NCI-H187 treated with DMSO at 0.1 percent for 48 hours (cell line): ENCODE measurements around the gene NDST1.

ENCODE experiments used
- DNase-seq: peaks from one replicate; lab custom pipeline; 2025; lab: John Stamatoyannopoulos, UW

NDST1 gene

DNA sequence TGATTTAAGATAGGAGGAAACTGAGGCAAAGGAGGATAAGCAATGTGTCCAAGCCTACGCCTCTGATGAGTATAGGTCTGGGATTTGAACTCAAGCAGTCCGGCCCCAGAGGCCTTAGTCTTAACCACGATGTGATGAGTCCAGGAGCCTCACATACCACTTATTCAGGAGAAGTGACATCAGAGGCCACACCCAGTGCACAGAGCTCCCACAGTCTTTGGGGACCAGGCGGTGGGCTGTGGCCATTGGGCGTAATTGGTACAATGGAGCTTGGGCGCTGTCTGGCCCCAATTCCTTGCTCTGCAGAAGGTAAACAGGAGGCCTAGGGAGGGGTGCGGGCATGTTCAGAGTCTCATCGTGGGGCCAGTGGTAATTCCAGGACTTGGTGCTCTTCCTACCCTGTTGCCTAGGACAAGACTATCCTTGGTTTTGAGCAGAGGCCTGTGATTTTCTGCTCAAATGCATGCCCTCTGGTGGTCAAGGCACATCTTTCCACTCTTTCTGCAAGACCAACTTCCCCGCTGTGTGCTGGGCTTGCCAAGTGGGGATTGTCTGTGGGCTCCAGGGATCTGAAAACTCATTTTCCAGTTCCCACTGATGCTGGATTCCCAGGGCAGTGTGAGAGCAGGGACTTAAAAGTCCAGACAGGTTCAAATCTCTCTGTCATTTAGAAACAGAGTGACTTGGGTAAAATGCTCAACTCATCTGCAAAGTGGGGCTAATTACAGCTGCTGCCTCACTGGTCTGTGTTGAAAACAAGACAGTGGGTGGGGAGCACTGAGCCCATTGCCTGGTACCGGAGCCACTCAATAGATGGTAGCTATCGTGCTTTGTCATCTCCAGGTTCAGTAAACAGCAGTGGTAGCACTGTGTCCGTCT lies 15.8 kb downstream of the NDST1 start:
- no peak for DNase-seq

DNA sequence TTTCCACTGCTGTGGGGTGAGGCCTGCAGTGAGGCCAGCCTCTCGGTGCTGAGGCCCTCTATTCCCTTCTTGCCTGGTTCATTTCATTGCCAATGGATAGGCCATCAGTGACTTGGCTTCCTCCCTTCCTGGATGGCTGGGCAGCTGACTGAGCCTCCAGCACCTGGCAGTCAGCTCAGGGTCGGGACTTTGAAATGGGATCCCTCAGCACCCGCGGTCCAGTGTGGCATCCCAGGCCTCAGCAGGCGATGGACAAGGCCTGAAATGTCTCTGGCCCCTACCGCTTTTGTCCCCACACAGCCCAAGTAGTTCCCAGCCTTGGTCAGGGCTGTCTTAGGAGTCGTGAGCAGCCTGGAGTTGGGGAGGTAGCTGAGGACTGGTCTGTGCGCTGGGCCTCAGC lies 17.2 kb downstream of the NDST1 start:
- DNase-seq, result no peak

DNA sequence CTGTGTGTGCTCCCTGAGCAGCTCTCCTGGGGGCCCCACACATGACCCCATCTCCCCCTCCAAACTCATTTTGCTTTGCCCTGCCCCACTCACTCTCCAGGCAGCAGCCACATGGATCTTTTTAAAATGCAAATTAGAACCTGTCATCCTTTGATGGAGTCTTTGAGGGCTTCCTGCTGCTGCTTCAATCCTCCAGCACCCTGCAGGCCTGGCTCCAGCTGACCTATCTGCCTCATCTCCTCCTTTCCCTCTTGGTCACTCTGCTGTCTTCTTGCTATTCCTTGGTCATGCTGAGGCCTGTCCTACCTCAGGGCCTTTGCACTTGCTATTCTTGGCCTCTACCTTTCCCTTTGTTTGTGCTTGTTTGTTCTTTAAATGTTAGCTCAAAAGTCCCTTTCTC lies 17.9 kb downstream of the NDST1 start:
- DNase-seq, result no peak

DNA sequence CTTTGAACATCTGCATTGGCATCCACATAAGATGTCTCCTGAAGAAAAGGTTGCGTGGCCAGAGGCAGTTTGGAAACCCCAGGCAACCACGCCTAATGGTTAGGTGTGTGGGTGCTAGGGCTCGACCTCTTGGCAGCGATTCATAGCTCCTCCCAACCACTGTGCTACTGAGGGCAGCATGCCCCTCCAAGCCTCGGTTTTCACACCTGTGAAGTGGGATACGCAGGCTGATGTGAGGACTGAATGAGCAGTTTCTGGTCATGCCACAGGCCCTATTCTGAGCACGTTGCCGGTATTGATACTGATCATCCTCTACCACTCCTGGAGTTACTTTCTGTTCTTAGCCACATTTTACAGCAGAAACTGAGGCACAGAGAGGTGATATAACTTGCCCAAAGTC lies 19.1 kb downstream of the NDST1 start:
- DNase-seq, result no peak

DNA sequence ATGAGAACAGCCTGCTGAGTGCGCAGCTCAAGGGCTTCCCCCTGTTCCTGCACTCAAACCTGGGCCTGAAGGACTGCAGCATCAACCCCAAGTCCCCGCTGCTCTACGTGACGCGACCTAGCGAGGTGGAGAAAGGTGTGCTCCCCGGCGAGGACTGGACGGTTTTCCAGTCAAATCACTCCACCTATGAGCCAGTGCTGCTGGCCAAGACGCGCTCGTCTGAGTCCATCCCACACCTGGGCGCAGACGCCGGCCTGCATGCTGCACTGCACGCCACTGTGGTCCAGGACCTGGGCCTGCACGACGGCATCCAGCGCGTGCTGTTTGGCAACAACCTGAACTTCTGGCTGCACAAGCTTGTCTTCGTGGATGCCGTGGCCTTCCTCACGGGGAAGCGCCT lies 19.9 kb downstream of the NDST1 start:
- no peak for DNase-seq

DNA sequence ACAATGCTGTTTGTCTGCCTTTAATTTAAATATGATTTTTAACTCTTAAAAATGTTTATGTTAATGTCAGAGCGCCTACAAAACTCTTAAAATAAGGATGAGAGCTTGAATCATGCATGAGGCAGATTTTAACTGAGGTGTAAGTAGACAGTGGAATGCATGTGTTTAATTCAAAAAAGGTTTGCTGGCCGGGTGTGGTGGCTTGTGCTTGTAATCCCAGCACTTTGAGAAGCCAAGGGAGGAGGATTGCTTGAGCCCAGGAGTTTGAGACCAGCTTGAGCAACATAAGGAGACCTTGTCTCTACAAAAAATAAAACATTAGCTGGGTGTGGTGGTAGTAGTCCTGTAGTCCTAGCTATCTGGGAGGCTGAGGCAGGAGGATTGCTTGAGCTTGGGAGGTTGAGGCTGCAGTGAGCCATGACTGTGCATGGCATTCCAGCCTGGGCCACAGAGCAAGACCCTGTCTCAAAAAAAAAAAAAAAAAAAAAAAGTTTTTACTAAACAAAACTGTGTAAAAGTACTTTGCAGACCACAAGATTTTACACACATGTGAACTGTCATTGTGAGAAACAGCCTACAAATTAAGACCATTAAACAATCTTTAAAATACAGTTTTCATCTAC lies 21.1 kb downstream of the NDST1 start:
- DNase-seq, result no peak

DNA sequence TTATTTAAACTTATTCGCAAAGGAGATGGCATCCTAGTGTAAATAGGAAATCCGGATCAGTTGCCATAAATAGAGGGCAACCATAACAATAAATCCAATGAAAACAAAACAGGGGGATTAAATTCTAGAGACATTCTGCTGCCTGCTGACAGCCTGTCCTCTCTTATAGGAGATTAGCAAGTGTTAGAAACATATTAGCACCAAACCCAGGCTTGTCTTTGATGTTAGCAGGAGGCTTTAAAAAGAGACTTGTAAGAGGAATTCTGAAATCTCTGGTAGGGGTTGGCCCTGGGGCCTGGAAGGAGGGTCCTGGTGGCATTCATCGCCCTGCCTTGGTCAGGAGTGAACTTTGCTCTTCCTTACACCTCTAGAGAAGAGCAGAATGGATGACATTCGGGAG lies 21.6 kb downstream of the NDST1 start:
- DNase-seq, result no peak

DNA sequence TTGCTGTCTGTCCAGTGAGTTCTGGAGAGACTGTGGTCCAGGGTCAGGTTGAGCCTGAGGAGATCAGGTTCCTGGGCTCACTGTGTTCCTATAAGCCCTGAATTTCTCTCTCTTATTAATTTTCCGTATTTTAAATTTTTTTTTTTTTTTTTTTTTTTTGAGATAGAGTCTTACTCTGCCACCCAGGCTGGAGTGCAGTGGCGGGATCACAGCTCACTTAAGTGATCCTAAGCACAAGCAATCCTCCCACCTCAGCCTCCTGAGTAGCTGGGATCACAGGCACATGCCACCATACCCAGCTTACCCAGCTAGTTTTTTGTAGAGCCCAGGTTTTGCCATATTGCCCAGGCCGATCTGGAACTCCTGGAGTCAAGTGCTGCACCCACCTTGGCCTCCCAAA lies 22.5 kb downstream of the NDST1 start:
- no peak for DNase-seq

DNA sequence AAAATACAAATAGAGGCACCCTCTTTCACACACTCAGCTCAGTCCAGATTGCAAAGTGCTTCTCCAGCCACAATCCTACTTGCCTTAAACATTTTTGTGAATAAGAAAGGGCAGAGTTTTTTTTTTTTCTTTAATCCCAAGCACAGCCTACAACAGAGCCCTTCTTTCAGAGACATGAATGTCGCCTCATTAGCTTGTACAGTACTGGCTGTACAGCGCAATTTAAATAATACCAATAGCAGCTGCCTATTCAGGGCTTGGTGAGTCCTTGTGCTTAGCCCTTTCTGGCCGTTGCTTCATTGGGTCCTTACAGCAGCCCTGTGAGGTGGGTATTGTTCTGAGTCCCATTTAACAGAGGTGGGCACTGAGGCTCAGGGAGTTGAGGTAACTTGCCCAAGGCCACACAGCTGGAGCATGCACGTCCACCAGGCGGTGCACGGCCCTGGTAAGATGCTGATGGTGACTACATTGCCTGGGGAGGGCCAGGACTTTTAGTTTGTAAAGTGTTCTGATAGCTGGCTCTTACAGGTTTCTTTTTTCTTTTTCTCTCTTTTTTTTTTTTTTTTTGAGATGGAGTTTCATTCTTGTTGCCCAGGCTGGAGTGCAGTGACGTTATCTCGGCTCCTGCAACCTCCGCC lies 23.1 kb downstream of the NDST1 start:
- no peak for DNase-seq

DNA sequence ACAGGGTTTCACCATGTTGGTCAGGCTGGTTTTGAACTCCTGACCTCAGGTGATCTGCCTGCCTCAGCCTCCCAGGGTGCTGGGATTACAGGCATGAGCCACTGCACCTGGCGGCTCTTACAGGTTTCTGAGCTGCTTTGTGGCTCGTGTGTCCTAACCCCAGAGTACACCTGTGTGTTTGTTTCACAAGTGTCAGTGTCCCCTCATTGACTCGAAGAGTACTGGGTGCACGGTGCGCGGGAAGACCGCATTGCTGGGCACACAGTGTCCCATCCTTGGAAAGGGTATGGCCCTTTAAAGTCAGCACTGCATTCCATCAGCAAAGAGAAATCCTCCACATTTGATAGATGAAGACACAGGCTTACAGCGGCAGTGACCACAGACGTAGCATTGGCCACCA lies 23.8 kb downstream of the NDST1 start:
- no peak for DNase-seq

DNA sequence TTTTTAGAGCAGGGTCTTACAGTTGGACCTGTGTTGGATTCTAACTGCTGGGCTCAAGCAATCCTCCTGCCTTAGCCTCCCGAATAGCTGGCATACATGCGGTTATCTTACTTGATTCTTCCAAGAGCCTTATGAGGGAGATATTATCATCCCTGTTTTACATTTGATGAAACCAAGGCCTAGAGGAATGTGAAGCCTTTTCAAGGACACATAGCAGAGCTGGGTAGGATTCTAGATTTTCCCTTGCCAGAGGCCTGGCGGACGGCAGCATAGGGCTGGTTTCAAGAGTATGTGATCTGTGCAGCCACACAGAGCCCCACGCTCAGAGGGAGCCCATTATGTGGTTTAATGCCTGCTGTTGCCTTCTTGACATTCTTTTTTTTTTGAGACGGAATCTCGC lies 24.2 kb downstream of the NDST1 start:
- DNase-seq, result no peak

DNA sequence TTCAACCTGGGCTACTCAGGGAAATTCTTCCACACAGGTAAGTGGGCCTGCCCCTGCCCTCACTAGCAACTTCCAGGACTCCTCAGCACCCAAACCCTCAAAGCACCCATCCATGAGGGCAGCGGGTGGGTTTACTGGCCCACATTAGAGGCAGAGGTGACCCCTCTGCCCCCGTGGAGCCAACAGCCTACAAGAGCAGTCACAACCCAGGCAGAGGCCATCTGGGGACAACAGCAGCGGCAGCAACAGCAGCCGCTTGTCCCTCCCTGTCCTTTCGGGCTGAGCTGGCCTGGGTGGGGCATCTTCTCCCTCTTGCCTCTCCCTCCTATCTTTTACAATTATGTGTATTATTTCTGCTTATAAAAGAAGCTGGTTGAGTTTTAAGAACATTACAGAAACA lies 25.1 kb downstream of the NDST1 start:
- no peak for DNase-seq

DNA sequence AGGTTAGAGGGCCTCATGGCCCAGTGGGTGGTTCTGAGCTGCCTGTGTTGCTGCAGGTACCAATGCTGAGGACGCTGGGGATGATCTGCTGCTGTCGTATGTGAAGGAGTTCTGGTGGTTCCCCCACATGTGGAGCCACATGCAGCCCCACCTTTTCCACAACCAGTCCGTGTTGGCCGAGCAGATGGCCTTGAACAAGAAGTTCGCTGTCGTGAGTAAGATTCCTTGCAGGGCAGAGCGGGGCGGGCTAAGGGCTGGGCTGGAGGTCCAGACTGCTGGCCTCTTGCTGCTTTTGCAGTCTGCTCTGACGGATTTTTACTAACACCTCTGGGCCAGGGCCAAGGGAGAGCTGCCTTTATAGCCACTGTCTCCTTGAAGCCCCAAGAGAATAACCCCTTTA lies 26.9 kb downstream of the NDST1 start:
- DNase-seq, result no peak

DNA sequence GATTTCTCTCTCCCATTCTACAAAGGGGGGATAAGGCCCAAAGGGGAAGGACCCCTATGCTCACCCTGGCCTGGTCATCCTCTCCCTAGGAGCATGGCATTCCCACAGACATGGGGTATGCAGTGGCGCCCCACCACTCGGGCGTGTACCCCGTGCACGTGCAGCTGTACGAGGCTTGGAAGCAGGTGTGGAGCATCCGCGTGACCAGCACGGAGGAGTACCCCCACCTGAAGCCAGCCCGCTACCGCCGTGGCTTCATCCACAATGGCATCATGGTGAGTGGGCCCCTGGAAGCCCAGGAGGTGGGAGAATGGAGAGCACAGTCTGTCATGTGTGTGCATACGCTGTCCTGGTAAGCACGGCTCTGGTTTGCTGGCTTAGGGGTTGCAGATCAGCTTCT lies 27.7 kb downstream of the NDST1 start:
- DNase-seq, result no peak

DNA sequence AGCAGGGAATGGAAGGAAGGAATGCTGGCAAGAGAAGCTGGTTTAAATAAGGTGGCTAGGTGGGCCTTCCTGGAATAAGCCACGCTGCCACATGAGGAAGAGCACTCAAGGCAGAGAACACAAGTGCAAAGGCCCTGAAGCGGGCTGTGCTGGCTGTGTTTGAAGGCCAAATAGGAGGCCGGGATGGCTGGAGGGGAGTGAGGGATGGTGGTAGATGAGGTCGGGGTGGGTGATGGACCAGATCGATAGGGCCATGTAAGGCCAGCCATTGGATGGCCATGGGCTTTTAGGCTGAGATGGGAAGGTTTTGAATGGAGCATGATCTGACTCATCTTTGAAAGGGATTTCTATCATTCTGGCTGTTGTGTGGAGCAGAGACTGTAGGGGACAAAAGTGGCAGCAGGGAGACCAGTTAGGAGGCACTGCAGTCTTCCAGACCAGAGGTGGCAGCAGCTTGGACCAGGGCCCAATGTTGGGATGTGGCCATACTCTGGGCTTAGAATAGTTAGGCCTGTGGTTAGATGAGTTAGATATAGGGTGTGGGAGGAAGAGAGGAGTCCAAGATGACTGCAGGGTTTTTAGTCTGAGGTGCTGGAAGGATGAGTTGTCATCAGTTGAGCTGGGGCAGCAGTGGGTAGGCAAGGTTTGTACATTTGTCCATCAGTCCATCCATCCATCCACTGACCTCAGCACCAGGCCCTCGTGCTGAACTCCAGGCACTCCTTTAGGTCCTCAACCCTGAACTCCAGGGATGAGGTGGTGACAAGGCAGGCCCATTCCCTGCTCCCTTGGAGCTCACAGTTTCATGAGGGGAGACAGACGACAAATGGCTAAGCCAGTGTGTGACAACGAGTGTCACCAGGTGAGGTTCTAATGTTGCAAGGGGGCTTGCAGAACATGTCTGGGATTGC lies 30.3 kb downstream of the NDST1 start:
- no peak for DNase-seq

DNA sequence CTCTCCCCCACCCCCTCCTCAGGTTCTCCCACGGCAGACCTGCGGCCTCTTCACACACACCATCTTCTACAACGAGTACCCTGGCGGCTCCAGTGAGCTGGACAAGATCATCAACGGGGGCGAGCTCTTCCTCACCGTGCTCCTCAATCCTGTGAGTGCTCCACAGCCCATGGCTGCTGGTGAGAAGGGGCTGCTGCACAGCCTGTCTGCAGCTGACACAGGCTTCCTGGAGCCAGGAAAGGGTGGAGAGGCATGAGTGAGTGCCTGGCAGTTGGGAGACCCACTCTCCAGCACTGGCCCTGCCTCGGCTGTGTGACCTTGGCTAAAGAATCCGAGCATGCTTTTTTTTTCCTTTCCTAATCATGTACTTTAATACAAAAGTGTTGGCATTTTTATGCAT lies 31.3 kb downstream of the NDST1 start:
- no peak for DNase-seq

DNA sequence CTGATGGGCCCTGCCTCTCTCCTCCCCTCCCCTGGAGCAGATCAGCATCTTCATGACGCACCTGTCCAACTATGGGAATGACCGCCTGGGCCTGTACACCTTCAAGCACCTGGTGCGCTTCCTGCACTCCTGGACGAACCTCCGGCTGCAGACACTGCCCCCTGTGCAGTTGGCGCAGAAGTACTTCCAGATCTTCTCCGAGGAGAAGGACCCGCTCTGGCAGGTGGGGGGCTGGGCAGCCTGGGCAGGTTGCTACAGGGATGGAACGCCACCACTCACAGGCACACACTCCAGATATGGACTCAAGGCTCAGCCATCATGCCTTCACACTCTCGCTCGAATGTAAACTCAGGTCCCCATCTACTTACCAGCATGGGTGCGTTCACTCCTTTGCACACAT lies 32.1 kb downstream of the NDST1 start:
- no peak for DNase-seq

DNA sequence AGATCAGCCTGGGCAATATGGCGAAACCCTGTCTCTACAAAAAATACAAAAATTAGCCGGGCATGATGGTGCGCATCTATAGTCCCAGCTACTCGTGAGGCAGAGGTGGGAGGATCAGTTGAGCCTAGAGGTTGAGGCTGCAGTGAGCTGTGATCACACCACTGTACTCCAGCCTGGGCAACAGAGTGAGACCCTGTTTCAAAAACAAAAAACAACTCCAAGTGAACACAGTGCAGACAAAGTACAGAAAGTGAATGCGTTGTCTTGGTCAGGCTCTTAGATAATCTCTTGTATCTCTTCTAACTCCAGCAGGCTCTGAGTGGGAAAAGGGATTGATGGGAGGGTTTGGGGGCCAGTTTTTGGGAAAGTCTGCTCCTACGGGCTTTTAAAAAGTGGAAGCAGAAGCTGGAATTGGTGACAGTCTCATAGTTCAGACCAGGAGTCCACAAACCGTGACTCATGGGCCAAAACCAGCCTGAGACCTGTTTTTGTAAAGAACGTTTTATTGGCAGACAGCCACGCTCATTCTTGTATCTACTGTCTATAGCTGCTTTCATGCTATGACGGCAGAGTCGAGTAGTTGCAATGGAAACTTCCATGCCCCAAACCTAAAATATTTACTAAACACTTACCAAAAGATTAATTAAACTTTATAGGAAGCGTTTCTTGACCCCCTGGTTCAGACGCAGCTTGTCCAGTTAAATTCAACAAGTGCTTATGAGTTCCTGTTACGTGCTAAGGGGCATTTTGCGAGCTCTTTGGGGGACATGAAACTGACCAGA lies 32.9 kb downstream of the NDST1 start:
- DNase-seq, result no peak

DNA sequence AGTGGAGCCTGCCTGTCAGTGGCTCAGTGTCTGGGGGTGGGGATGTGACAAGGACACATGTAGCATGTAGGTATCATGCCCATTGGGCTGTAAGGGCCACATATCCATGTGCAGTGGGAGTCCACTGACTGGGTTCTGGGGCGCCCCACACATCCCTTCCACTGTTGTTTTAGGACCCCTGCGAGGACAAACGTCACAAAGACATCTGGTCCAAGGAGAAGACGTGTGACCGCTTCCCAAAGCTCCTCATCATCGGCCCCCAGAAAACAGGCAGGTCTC lies 33.4 kb downstream of the NDST1 start:
- no peak for DNase-seq

DNA sequence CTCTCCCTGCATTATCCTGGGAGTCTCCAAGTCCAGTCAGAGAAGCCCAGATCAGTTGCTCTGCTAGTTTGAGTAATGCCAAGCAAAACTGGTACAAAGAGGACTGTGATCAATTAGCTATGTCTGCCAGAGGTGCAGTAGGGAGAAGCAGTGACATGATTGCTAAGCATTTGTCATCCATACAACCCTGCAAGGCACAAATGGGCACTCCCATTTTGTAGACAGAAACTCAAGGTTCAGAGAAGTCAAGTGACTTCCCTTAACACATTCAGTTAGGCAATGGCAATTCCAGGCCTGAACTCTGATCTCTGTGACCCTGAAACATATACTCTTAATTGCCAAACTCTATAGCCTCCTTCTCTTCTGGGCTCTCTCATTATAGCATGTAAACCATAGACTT lies 34.0 kb downstream of the NDST1 start:
- no peak for DNase-seq

DNA sequence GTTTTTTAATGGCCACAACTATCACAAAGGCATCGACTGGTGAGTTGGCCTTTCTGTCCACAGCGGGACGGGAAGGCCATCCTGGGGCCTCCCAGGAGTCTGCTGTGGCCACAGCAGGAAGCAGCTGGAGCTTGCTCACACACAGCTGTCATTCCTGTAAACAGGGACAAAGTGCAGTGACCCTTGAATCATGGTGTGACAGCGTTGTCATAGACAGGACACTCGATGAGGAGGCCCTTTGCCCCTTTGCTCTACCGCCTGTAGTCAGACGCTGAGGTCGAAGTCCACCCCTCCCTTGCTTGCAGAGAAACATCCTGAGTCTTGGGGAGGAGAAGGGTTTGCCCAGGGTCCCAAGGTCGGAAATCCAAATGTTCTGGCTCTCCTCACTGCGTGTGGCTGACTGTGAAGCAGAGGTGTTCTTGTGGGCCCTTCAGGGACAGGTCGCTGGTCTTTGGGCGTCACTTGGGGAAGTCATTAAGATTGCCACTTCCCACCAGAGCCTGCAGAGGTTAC lies 35.1 kb downstream of the NDST1 start:
- no peak for DNase-seq
